ENCODE results near the gene GLIS1. TPM values are rescaled to one million over a fixed set of nuclear protein-coding genes. Genes with fewer than 3 reads are reported as not detected.

The GLIS1 gene
- total RNA-seq, 4 donors from 2014 or later, result not detected

DNA sequence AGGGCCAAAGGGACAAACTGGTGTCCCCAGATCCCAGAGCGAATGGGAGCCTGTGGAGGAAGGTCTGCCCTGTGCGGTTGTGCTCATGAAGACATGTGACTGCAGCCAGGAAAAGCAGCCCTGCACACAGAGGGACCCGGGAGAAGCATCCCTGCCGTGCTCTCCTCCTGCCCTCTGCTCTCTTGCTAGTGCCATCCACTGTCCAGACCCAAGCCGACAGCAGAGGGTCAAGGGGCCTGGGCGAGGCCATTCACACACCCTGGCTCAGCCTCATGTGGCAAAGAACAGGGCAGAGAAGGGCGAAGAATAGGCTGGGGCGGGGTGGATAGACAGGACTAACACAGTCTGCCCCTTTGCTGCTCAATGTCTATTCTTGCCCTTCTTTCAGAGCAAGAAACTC, 262.4 kb downstream of the GLIS1 start:
- intact Hi-C loops (cut with DNase I; ENCODE audit: low total_unique reads) (no loop called here), in situ Hi-C loops (cut with MboI; ENCODE audit: low sequenced_read_pairs in 4 of 4) (loop anchor here in 1 of 4 donors (25.0 kb wide), 1 partner anchor 211 kb away; no protein-coding TSS in a partner anchor)
- Histone ChIP-seq H3K4me3 (no peak overlapping the region), H3K9me3 (no peaks in the 10 kb centered on the region), H3K4me1 (no peaks in the 10 kb centered on the region), H3K36me3 (no peaks in the 10 kb centered on the region), H3K27me3 (no peaks in the 10 kb centered on the region), H3K27ac (no peak overlapping the region)
- TF ChIP-seq, protein P1, sequence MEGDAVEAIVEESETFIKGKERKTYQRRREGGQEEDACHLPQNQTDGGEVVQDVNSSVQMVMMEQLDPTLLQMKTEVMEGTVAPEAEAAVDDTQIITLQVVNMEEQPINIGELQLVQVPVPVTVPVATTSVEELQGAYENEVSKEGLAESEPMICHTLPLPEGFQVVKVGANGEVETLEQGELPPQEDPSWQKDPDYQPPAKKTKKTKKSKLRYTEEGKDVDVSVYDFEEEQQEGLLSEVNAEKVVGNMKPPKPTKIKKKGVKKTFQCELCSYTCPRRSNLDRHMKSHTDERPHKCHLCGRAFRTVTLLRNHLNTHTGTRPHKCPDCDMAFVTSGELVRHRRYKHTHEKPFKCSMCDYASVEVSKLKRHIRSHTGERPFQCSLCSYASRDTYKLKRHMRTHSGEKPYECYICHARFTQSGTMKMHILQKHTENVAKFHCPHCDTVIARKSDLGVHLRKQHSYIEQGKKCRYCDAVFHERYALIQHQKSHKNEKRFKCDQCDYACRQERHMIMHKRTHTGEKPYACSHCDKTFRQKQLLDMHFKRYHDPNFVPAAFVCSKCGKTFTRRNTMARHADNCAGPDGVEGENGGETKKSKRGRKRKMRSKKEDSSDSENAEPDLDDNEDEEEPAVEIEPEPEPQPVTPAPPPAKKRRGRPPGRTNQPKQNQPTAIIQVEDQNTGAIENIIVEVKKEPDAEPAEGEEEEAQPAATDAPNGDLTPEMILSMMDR (IDR thresholded peaks at IDR 0.05 in 4 of 5, conservative IDR thresholded peaks at IDR 0.05 in 1 of 5), result no peak
- no peak for TF ChIP-seq POLR2A (IDR thresholded peaks at IDR 0.05)
- ATAC-seq (no peak), DNase-seq (no peak)

DNA sequence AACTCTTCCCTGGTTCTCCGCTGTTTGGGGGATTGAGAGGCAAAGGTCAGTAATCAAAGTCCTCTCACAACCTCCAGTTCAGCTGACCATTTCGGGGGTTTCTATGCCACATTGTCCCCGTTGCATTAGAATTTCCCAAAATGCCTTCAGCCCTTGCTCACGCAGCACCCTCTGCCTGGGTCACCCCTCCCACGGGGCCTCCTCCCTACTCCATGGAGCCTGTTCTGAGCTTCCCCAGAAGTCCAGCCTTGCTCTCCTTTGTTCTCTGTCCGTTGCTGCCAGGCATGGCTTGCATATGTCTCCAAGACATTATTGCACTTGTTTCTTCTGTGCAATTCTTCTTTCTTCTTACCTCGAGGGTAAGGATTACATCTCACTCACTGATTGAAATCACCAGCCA, 263.3 kb downstream of the GLIS1 start:
- H3K9me3 ChIP-seq, result no peaks in the 10 kb centered on the region
- in situ Hi-C loops (cut with MboI; ENCODE audit: low sequenced_read_pairs in 4 of 4) (loop anchor here in 1 of 4 donors (25.0 kb wide), 1 partner anchor 212 kb away; no protein-coding TSS in a partner anchor), intact Hi-C loops (cut with DNase I; ENCODE audit: low total_unique reads) (no loop called here)
- no peak for TF ChIP-seq POLR2A (IDR thresholded peaks at IDR 0.05)
- TF ChIP-seq, protein P1 (IDR thresholded peaks at IDR 0.05 in 4 of 5, conservative IDR thresholded peaks at IDR 0.05 in 1 of 5), result no peak
- ATAC-seq, result no peak
- peaks cover 0 to 6% (median 0%) of the 10 kb centered on the region in 3 donors for H3K27me3 ChIP-seq
- H3K36me3 ChIP-seq, result no peaks in the 10 kb centered on the region
- H3K4me3 ChIP-seq, result no peak overlapping the region
- no peak overlapping the region for H3K27ac ChIP-seq
- no peak for DNase-seq
- H3K4me1 ChIP-seq, result no peaks in the 10 kb centered on the region

DNA sequence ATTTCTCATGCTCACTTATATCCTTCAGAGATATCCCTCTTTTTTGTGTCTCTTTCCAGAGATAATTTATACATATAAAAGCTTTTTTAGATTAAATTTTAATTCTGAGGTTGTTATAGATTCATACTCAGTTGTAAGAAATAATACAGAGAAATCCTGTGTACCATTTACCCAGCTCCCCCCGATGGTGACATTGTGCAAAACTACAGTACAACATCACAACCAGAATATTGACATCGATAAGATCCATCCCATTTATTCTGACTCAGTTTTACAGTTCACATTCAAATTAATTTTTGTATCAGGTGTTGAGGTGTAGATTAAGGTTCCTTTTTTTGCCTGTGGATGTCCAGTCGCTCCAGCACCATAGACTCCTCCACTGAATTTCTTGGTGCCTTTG, 265.5 kb downstream of the GLIS1 start:
- in situ Hi-C loops (cut with MboI; ENCODE audit: low sequenced_read_pairs in 4 of 4), result no loop called here
- intact Hi-C loops (cut with DNase I; ENCODE audit: low total_unique reads), result no loop called here
- Histone ChIP-seq H3K36me3 (no peaks in the 10 kb centered on the region), H3K4me1 (no peaks in the 10 kb centered on the region), H3K9me3 (no peaks in the 10 kb centered on the region), H3K4me3 (no peak overlapping the region), H3K27ac (no peak overlapping the region), H3K27me3 (peaks cover 0 to 6% (median 0%) of the 10 kb centered on the region in 3 donors)
- DNase-seq, result no peak
- no peak for TF ChIP-seq POLR2A (IDR thresholded peaks at IDR 0.05)
- TF ChIP-seq, protein P1 (IDR thresholded peaks at IDR 0.05 in 4 of 5, conservative IDR thresholded peaks at IDR 0.05 in 1 of 5), result no peak
- ATAC-seq, result no peak

DNA sequence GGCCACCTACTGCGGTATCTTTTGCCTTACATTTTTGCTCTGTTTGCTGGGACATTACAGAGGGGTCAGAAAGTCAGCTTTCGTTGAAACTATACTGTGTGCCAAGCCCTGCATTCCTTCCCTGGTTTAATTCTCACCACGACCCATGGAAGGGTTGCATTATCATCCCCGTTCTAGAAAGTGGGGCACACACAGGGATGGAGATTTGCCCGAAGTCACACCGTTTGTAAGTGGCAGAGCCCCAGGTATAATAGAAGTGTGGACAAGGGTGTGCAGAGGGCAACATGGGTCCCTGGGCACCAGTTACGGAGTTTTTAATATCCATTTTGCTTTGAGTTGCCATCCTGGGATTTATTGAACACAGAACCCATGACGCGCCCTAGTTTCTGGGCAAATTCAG, 268.0 kb downstream of the GLIS1 start:
- TF ChIP-seq POLR2A (IDR thresholded peaks at IDR 0.05), result no peak
- TF ChIP-seq, protein P1 (IDR thresholded peaks at IDR 0.05 in 4 of 5, conservative IDR thresholded peaks at IDR 0.05 in 1 of 5), result no peak
- H3K9me3 ChIP-seq, result no peaks in the 10 kb centered on the region
- intact Hi-C loops (cut with DNase I; ENCODE audit: low total_unique reads) (no loop called here), in situ Hi-C loops (cut with MboI; ENCODE audit: low sequenced_read_pairs in 4 of 4) (no loop called here)
- DNase-seq (no peak), ATAC-seq (no peak)
- no peaks in the 10 kb centered on the region for H3K36me3 ChIP-seq
- no peaks in the 10 kb centered on the region for H3K4me1 ChIP-seq
- H3K4me3 ChIP-seq, result no peak overlapping the region
- peaks cover 0 to 6% (median 0%) of the 10 kb centered on the region in 3 donors for H3K27me3 ChIP-seq
- no peak overlapping the region for H3K27ac ChIP-seq

DNA sequence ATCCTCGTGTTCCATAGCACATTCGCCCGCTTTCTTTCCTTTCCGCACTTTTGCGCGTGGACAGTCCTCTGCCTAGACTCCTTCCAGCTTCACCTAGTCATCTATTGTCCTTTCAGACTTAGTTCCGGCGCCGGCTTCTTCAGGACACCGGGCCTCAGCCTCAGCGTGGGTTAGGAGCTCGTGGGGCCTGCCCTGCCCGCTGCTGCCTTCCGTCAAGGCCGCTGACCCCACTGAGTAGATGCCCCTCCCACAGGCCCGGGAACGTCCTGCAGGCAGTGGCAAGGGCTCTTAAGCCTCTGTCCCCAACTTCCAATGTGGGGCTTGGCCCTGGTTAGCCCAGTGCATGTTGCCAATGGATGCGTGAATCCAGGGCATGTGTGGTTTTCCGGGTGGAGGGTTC, 268.4 kb downstream of the GLIS1 start:
- TF ChIP-seq, protein P1 (IDR thresholded peaks at IDR 0.05 in 4 of 5, conservative IDR thresholded peaks at IDR 0.05 in 1 of 5), result no peak
- TF ChIP-seq POLR2A (IDR thresholded peaks at IDR 0.05), result no peak
- in situ Hi-C loops (cut with MboI; ENCODE audit: low sequenced_read_pairs in 4 of 4), result no loop called here

More for the DNA sequence above, 268.4 kb downstream of the GLIS1 start:
- ATAC-seq (no peak), DNase-seq (no peak)
- H3K27me3 ChIP-seq, result peaks cover 0 to 6% (median 0%) of the 10 kb centered on the region in 3 donors
- no peaks in the 10 kb centered on the region for H3K4me1 ChIP-seq
- H3K27ac ChIP-seq, result no peak overlapping the region
- H3K36me3 ChIP-seq, result no peaks in the 10 kb centered on the region
- no peak overlapping the region for H3K4me3 ChIP-seq
- intact Hi-C loops (cut with DNase I; ENCODE audit: low total_unique reads), result no loop called here
- H3K9me3 ChIP-seq, result no peaks in the 10 kb centered on the region
